Neural cell (in vitro differentiated cells): ENCODE results near the gene ARHGAP18. TPM values are rescaled to one million over a fixed set of nuclear protein-coding genes. Genes with fewer than 3 reads are reported as not detected.

Experiments used
- H2AFZ ChIP-seq: fragments of 200-600, 300-800 bp; sonication (generic), shearing (Covaris generic); 2 replicates; pipeline ENCODE4 v1.6.0; 2014; ENCODE audit warnings: low read depth, mild to moderate bottlenecking, antibody characterized with exemption, low read length, moderate library complexity
- H3F3A ChIP-seq: fragments of 200-600 bp; shearing (Covaris generic); 2 replicates; pipeline ENCODE4 v1.6.1; 2016; ENCODE audit warnings: mild to moderate bottlenecking, moderate library complexity, mixed read lengths, antibody characterized with exemption, low read length; ENCODE audit not compliant: insufficient read depth, poor library complexity, severe bottlenecking
- H3K27ac ChIP-seq: fragments of 200-600, 300-800 bp; sonication (generic), shearing (Covaris generic); 2 replicates; pipeline ENCODE4 v1.5.1; 2014; ENCODE audit warnings: mild to moderate bottlenecking, low read length, moderate library complexity
- H3K27me3 ChIP-seq: fragments of 300-800, 200-600 bp; sonication (generic), shearing (Covaris generic); 2 replicates; pipeline ENCODE4 v1.6.0; 2014; ENCODE audit warnings: mild to moderate bottlenecking, low read depth, low read length, moderate library complexity; ENCODE audit not compliant: insufficient read depth
- H3K36me3 ChIP-seq: fragments of 300-800, 200-600 bp; sonication (generic), shearing (Covaris generic); 2 replicates; pipeline ENCODE4 v1.5.1; 2014; ENCODE audit warnings: mild to moderate bottlenecking, antibody characterized with exemption, low read length, moderate library complexity; ENCODE audit not compliant: insufficient read depth
- H3K4me2 ChIP-seq: fragments of 300-800, 200-600 bp; sonication (generic), shearing (Covaris generic); 2 replicates; pipeline ENCODE4 v1.6.0; 2014; ENCODE audit warnings: mild to moderate bottlenecking, low read length
- H3K4me3 ChIP-seq: fragments of 300-800, 200-600 bp; sonication (generic), shearing (Covaris generic); 2 replicates; pipeline ENCODE4 v1.5.1; 2014; ENCODE audit warnings: mild to moderate bottlenecking, low read length, moderate library complexity
- H3K79me2 ChIP-seq: fragments of 200-600 bp; shearing (Covaris generic); replicated peaks from 2 replicates; pipeline ENCODE4 v1.6.0; 2014; ENCODE audit warnings: mild to moderate bottlenecking, low read length, moderate library complexity; ENCODE audit not compliant: insufficient read depth
- H3K9ac ChIP-seq: fragments of 300-800, 200-600 bp; sonication (generic), shearing (Covaris generic); 2 replicates; pipeline ENCODE4 v1.6.1; 2016; ENCODE audit warnings: mild to moderate bottlenecking, low read length, mixed read lengths
- H3K9me2 ChIP-seq: fragments of 200-600 bp; shearing (Covaris generic); 2 replicates; pipeline ENCODE4 v1.6.1; 2016; ENCODE audit warnings: mild to moderate bottlenecking, low read length, mixed read lengths; ENCODE audit not compliant: insufficient read depth
- H3K9me3 ChIP-seq: fragments of 200-600, 300-800 bp; sonication (generic), shearing (Covaris generic); 2 replicates; pipeline ENCODE4 v1.6.1; 2016; ENCODE audit warnings: mild to moderate bottlenecking, mixed run types, low read length, moderate library complexity, mixed read lengths
- H4K20me1 ChIP-seq: fragments of 200-600 bp; shearing (Covaris generic); 2 replicates; pipeline ENCODE4 v1.6.1; 2016; ENCODE audit warnings: mild to moderate bottlenecking, mixed run types; ENCODE audit not compliant: insufficient read depth
- EP300 ChIP-seq: fragments of 450-650 bp; conservative IDR thresholded peaks from 2 replicates; pipeline ENCODE4 v1.6.1; 2014; ENCODE audit warnings: antibody characterized with exemption, mild to moderate bottlenecking, moderate library complexity; ENCODE audit not compliant: poor library complexity, severe bottlenecking
- EZH2 ChIP-seq: fragments of 200-600, 300-800 bp; shearing (Covaris generic), sonication (generic); IDR thresholded peaks from 2 replicates; pipeline ENCODE4 v1.6.1; 2014; ENCODE audit warnings: antibody characterized with exemption, low read length, borderline replicate concordance, mild to moderate bottlenecking; ENCODE audit not compliant: insufficient read depth, poor library complexity, severe bottlenecking
- MXI1 ChIP-seq: fragments of 450-650 bp; conservative IDR thresholded peaks from 2 replicates; pipeline ENCODE4 v1.6.1; 2014; ENCODE audit warnings: antibody characterized with exemption, mild to moderate bottlenecking; ENCODE audit not compliant: poor library complexity, severe bottlenecking
- POLR2AphosphoS5 ChIP-seq: IDR thresholded peaks from 2 replicates; pipeline ENCODE4 v1.6.1; 2012
- RAD21 ChIP-seq: fragments of 450-650 bp; conservative IDR thresholded peaks from 2 replicates; pipeline ENCODE4 v1.6.1; 2014; ENCODE audit warnings: antibody characterized with exemption, mild to moderate bottlenecking, moderate library complexity
- REST ChIP-seq: IDR thresholded peaks from 2 replicates; pipeline ENCODE4 v1.6.1; 2012; ENCODE audit warnings: borderline replicate concordance
- SMC3 ChIP-seq: fragments of 450-650 bp; conservative IDR thresholded peaks from 2 replicates; pipeline ENCODE4 v1.6.1; 2014; ENCODE audit warnings: antibody characterized with exemption, mild to moderate bottlenecking, moderate library complexity; ENCODE audit not compliant: poor library complexity
- TAF1 ChIP-seq: IDR thresholded peaks from 2 replicates; pipeline ENCODE4 v1.6.1; 2012; ENCODE audit warnings: low read depth
- polyA plus RNA-seq: library from polyadenylated mRNA; depleted of rRNA; stranded (reverse); fragments of >200 nt; gene quantifications from 2 replicates; pipeline ENCODE4 v1.2.3, GENCODE V29; 2014
- TF ChIP-seq, protein P1 (sequence below): fragments of 450-650 bp; IDR thresholded peaks from 2 replicates; pipeline ENCODE4 v1.5.1; 2014; ENCODE audit warnings: antibody characterized with exemption, mild to moderate bottlenecking, moderate library complexity; ENCODE audit not compliant: poor library complexity, severe bottlenecking

ARHGAP18 gene
- polyA plus RNA-seq, 1 donor from 2014 or later: 4.7 TPM

DNA sequence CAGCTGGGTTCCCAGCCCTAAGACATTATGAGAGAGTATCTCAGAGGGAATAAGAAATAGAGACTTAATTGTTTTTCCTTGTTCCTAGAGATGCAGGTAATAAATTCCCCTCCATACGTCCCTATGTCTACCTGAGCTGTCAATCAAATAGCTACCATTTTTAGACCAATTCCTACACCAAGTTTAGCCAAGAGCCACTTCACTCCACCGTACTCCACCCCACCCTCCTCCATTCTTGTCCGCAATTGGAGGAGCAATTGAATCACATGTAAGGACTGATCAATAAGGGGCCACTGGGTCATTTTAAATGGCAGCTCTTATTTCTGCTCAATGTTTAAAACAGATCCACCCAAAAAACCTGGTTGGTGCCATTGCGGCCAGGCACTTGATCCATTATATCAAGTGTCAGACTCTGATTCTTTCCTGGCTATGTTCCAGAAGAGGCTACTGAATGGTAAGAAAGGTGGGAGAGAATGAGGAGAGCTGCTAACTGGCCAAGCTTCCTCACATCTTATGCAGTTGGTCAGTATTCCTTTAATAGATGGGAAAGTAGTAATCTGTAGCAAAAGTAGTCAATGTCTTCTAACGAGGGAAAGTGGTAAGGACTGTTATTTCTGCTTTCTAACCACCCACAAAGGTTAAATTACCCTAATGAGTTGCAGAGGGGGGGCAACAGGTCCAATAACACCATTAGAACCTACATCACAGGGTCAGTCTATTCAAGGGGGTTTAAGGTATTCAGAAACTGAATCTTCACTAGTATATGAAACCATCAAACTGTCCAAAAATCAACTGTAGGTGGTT is 34.1 kb downstream of the ARHGAP18 start:
- no peak for TF ChIP-seq TAF1
- no peak for TF ChIP-seq REST
- TF ChIP-seq SMC3: no peak
- no peak for TF ChIP-seq EP300
- TF ChIP-seq, protein P1, sequence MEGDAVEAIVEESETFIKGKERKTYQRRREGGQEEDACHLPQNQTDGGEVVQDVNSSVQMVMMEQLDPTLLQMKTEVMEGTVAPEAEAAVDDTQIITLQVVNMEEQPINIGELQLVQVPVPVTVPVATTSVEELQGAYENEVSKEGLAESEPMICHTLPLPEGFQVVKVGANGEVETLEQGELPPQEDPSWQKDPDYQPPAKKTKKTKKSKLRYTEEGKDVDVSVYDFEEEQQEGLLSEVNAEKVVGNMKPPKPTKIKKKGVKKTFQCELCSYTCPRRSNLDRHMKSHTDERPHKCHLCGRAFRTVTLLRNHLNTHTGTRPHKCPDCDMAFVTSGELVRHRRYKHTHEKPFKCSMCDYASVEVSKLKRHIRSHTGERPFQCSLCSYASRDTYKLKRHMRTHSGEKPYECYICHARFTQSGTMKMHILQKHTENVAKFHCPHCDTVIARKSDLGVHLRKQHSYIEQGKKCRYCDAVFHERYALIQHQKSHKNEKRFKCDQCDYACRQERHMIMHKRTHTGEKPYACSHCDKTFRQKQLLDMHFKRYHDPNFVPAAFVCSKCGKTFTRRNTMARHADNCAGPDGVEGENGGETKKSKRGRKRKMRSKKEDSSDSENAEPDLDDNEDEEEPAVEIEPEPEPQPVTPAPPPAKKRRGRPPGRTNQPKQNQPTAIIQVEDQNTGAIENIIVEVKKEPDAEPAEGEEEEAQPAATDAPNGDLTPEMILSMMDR: no peak
- TF ChIP-seq MXI1: no peak
- TF ChIP-seq RAD21: no peak
- TF ChIP-seq POLR2AphosphoS5: no peak
- TF ChIP-seq EZH2: no peak
- no peaks in the 10 kb centered on the region for H3K36me3 ChIP-seq
- H3K79me2 ChIP-seq: no peaks in the 10 kb centered on the region

GRCh38 chr6:129673748-129674147 is 36.2 kb downstream of the ARHGAP18 start:
- H3K79me2 ChIP-seq: no peaks in the 10 kb centered on the region
- no peak overlapping the region for H3K9ac ChIP-seq
- H3K4me2 ChIP-seq: no peak overlapping the region

More for the DNA sequence above, 34.1 kb downstream of the ARHGAP18 start:
- no peak overlapping the region for H2AFZ ChIP-seq
- no peaks in the 10 kb centered on the region for H4K20me1 ChIP-seq
- H3K9me3 ChIP-seq: no peaks in the 10 kb centered on the region
- no peak overlapping the region for H3K9ac ChIP-seq
- no peaks in the 10 kb centered on the region for H3F3A ChIP-seq
- no peaks in the 10 kb centered on the region for H3K27me3 ChIP-seq
- no peaks in the 10 kb centered on the region for H3K9me2 ChIP-seq
- H3K27ac ChIP-seq: no peak overlapping the region
- no peak overlapping the region for H3K4me3 ChIP-seq
- no peak overlapping the region for H3K4me2 ChIP-seq

More at GRCh38 chr6:129673748-129674147, 36.2 kb downstream of the ARHGAP18 start:
- Histone ChIP-seq H3K4me3 (no peak overlapping the region), H3K36me3 (no peaks in the 10 kb centered on the region), H3K27ac (no peak overlapping the region), H3K9me3 (no peaks in the 10 kb centered on the region), H3F3A (no peaks in the 10 kb centered on the region), H2AFZ (no peak overlapping the region), H3K9me2 (no peaks in the 10 kb centered on the region), H3K27me3 (no peaks in the 10 kb centered on the region), H4K20me1 (no peaks in the 10 kb centered on the region)
- TF ChIP-seq, protein P1: no peak
- TF ChIP-seq POLR2AphosphoS5 (no peak), EZH2 (no peak)
